GM12878 (cell line): ENCODE results near the gene COASY. TPM values are rescaled to one million over a fixed set of nuclear protein-coding genes. Genes with fewer than 3 reads are reported as not detected.

Experiments
- ATF3 ChIP-seq: IDR thresholded peaks from 2 replicates; pipeline ENCODE4 v1.6.1; 2011; ENCODE audit warnings: low read depth, mild to moderate bottlenecking, low read length, moderate library complexity, borderline replicate concordance; ENCODE audit errors: extremely low read depth
- BCL3 ChIP-seq: IDR thresholded peaks from 2 replicates; pipeline ENCODE4 v1.6.1; 2011; ENCODE audit warnings: borderline replicate concordance, low read depth, mild to moderate bottlenecking, moderate library complexity, low read length; ENCODE audit not compliant: insufficient read depth, poor library complexity, severe bottlenecking
- EP300 ChIP-seq, 2 experiments: fragments of 150-350 bp in 1 of 2; IDR thresholded peaks; 2 replicates each; pipeline ENCODE4 v1.6.1; 2011 to 2012; ENCODE audit warnings: low read depth in 2 of 2, low read length in 2 of 2, borderline replicate concordance in 1 of 2, improper control_type of control experiment in 1 of 2, inconsistent platforms in 1 of 2; ENCODE audit not compliant: control insufficient read depth in 1 of 2
- ETV6 ChIP-seq, 2 experiments: fragments of 450-650 bp in 1 of 2; IDR thresholded peaks in 1 of 2; conservative IDR thresholded peaks in 1 of 2; 2 replicates each; pipeline ENCODE4 v1.6.1; 2014; ENCODE audit warnings: antibody characterized with exemption in 1 of 2, borderline replicate concordance in 1 of 2, low read depth in 1 of 2, mild to moderate bottlenecking in 1 of 2, moderate library complexity in 1 of 2
- GABPA ChIP-seq: IDR thresholded peaks from 2 replicates; pipeline ENCODE4 v1.6.1; 2014; ENCODE audit warnings: antibody characterized with exemption, low read depth, mild to moderate bottlenecking, inconsistent platforms
- GATAD2B ChIP-seq: fragments of 450-650 bp; conservative IDR thresholded peaks from 2 replicates; pipeline ENCODE4 v1.6.1; 2017; ENCODE audit warnings: low read depth, mild to moderate bottlenecking, moderate library complexity
- NBN ChIP-seq: fragments of 450-650 bp; IDR thresholded peaks from 2 replicates; pipeline ENCODE4 v1.6.1; 2016
- NFIC ChIP-seq: IDR thresholded peaks from 2 replicates; pipeline ENCODE4 v1.6.1; 2012; ENCODE audit warnings: low read depth, mild to moderate bottlenecking, inconsistent platforms, low read length, moderate library complexity
- NFXL1 ChIP-seq: fragments of 450-650 bp; IDR thresholded peaks from 2 replicates; pipeline ENCODE4 v1.6.1; 2017; ENCODE audit warnings: antibody characterized with exemption, mild to moderate bottlenecking, borderline replicate concordance
- NR2C2 ChIP-seq: IDR thresholded peaks from 2 replicates; pipeline ENCODE4 v1.6.1; 2011; ENCODE audit warnings: borderline replicate concordance, low read depth; ENCODE audit not compliant: control insufficient read depth, insufficient read length
- POLR2AphosphoS5 ChIP-seq: IDR thresholded peaks from 2 replicates; pipeline ENCODE4 v1.6.1; 2011; ENCODE audit warnings: mild to moderate bottlenecking, low read length, inconsistent platforms
- RAD51 ChIP-seq: fragments of 450-650 bp; IDR thresholded peaks from 2 replicates; pipeline ENCODE4 v1.6.1; 2016; ENCODE audit warnings: moderate library complexity, mild to moderate bottlenecking, inconsistent platforms
- RELA ChIP-seq: fragments of 450-650 bp; IDR thresholded peaks from 2 replicates; pipeline ENCODE4 v1.8.0; 2014; ENCODE audit warnings: borderline replicate concordance; ENCODE audit not compliant: partially characterized antibody
- REST ChIP-seq: IDR thresholded peaks from 2 replicates; pipeline ENCODE4 v1.6.1; 2012; ENCODE audit warnings: mild to moderate bottlenecking, low read depth, low read length
- RFX5 ChIP-seq: IDR thresholded peaks from 2 replicates; pipeline ENCODE4 v1.6.1; 2011; ENCODE audit warnings: low read depth, low read length, improper control_type of control experiment
- SMAD1 ChIP-seq: fragments of 450-650 bp; IDR thresholded peaks from 2 replicates; pipeline ENCODE4 v1.6.1; 2018; ENCODE audit warnings: mild to moderate bottlenecking, low read depth; ENCODE audit not compliant: partially characterized antibody
- SMARCA5 ChIP-seq: fragments of 450-650 bp; IDR thresholded peaks from 2 replicates; pipeline ENCODE4 v1.6.1; 2017; ENCODE audit warnings: mild to moderate bottlenecking
- SREBF1 ChIP-seq: IDR thresholded peaks from 2 replicates; pipeline ENCODE4 v1.6.1; 2012; ENCODE audit warnings: mild to moderate bottlenecking, low read length
- polyA plus RNA-seq, 11 experiments: library from polyadenylated mRNA; depleted of rRNA in 4 of 11; unstranded in 6 of 11; stranded (reverse) in 5 of 11; fragments of >200 nt; fragmentation: Nextera tagmentation in 4 of 11; fragmentation: Illumina TruSeq in 1 of 11; extraction: Ambion mirVana in 4 of 11; extraction: Trizol in 1 of 11; gene quantifications; 1 replicate in 1 of 11; 2 replicates in 10 of 11; pipeline versions ENCODE4 v1.2.1 to v1.2.3, GENCODE V29; 2011 to 2016; ENCODE audit warnings: inconsistent platforms in 2 of 11, missing spikeins in 2 of 11, low read depth in 1 of 11
- total RNA-seq, 4 experiments: library from RNA; depleted of rRNA in 3 of 4; stranded (reverse); fragments of >200 nt in 3 of 4; fragmentation: Illumina TruSeq in 1 of 4; extraction: Trizol in 1 of 4; gene quantifications; 2 replicates each; pipeline versions ENCODE4 v1.2.1 to v1.2.3, GENCODE V29; 2013 to 2021
- TF ChIP-seq, protein P1 (sequence below): fragments of 450-650 bp; IDR thresholded peaks from 2 replicates; pipeline ENCODE4 v1.6.1; 2018; ENCODE audit warnings: borderline replicate concordance, mild to moderate bottlenecking; ENCODE audit not compliant: partially characterized antibody
- TF ChIP-seq, protein P2 (sequence below): fragments of 450-650 bp; conservative IDR thresholded peaks from 2 replicates; pipeline ENCODE4 v1.6.1; 2017; ENCODE audit warnings: mild to moderate bottlenecking, moderate library complexity

The COASY gene
- total and polyA plus RNA-seq, 10 of the 15 experiments (the other 5 are each of a cell fraction or from before 2014, with no cell fraction given) = 18.6 to 93.9 (median 43.2) TPM

- TF ChIP-seq ETV6 (conservative IDR thresholded peaks at IDR 0.05 in 1 of 2, IDR thresholded peaks at IDR 0.05 in 1 of 2; ENCODE audit: borderline replicate concordance in 1 of 2, low read depth in 1 of 2) (peak in 1 of 2 experiments; percentile 41; a peak in 1 of 4 replicates), NBN (peak; percentile 64; the same call in 1 of the 2 replicates), ATF3 (no peak), RFX5 (no peak), POLR2AphosphoS5 (peak; percentile 90), SREBF1 (no peak), SMARCA5 (no peak; the same call in 1 of the 2 replicates), RELA (peak; percentile 21), NFXL1 (no peak), NFIC (peak; percentile 52; the same call in 1 of the 2 replicates), SMAD1 (no peak), GABPA (peak; percentile 92), REST (no peak), NR2C2 (peak; percentile 88), RAD51 (no peak), GATAD2B (peak; percentile 51; the same call in 1 of the 2 replicates), EP300 (IDR thresholded peaks at IDR 0.05; ENCODE audit: borderline replicate concordance in 1 of 2, control insufficient read depth in 1 of 2, low read depth in 2 of 2, low read length in 2 of 2) (no peak), BCL3 (peak; percentile 25)
- TF ChIP-seq, protein P1, sequence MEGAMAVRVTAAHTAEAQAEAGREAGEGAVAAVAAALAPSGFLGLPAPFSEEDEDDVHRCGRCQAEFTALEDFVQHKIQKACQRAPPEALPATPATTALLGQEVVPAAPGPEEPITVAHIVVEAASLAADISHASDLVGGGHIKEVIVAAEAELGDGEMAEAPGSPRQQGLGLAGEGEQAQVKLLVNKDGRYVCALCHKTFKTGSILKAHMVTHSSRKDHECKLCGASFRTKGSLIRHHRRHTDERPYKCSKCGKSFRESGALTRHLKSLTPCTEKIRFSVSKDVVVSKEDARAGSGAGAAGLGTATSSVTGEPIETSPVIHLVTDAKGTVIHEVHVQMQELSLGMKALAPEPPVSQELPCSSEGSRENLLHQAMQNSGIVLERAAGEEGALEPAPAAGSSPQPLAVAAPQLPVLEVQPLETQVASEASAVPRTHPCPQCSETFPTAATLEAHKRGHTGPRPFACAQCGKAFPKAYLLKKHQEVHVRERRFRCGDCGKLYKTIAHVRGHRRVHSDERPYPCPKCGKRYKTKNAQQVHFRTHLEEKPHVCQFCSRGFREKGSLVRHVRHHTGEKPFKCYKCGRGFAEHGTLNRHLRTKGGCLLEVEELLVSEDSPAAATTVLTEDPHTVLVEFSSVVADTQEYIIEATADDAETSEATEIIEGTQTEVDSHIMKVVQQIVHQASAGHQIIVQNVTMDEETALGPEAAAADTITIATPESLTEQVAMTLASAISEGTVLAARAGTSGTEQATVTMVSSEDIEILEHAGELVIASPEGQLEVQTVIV = peak; percentile 85
- TF ChIP-seq, protein P2, sequence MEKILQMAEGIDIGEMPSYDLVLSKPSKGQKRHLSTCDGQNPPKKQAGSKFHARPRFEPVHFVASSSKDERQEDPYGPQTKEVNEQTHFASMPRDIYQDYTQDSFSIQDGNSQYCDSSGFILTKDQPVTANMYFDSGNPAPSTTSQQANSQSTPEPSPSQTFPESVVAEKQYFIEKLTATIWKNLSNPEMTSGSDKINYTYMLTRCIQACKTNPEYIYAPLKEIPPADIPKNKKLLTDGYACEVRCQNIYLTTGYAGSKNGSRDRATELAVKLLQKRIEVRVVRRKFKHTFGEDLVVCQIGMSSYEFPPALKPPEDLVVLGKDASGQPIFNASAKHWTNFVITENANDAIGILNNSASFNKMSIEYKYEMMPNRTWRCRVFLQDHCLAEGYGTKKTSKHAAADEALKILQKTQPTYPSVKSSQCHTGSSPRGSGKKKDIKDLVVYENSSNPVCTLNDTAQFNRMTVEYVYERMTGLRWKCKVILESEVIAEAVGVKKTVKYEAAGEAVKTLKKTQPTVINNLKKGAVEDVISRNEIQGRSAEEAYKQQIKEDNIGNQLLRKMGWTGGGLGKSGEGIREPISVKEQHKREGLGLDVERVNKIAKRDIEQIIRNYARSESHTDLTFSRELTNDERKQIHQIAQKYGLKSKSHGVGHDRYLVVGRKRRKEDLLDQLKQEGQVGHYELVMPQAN = peak; percentile 66
Measured at GRCh38 chr17:42561897-42562387, at the start of gene COASY (continued).
